ENCODE measurements around the gene CCL2.

- no peak for TF ChIP-seq CTCF (IDR thresholded peaks at IDR 0.05)
- TF ChIP-seq EZH2 (IDR thresholded peaks at IDR 0.05), result no peak
Observed at GRCh38 chr17:34287875-34288274, 32.8 kb downstream of the CCL2 start.

All from neural progenitor cell (in vitro differentiated cells).